OCI-LY1 (cell line): ENCODE results near the gene NCF2.

Source experiments
- CTCF ChIP-seq: fragments of 200-600 bp; sonication (generic), shearing (Covaris generic); IDR thresholded peaks from 2 replicates; pipeline ENCODE4 v1.5.1; 2017; ENCODE audit warnings: mild to moderate bottlenecking, antibody characterized with exemption, low read length, moderate library complexity, mixed read lengths
- EZH2 ChIP-seq: fragments of 200-600 bp; sonication (generic), shearing (Covaris generic); IDR thresholded peaks from 2 replicates; pipeline ENCODE4 v1.8.0; 2017; ENCODE audit warnings: borderline replicate concordance, mixed run types, mild to moderate bottlenecking, antibody characterized with exemption, low read length, moderate library complexity, mixed read lengths

DNA sequence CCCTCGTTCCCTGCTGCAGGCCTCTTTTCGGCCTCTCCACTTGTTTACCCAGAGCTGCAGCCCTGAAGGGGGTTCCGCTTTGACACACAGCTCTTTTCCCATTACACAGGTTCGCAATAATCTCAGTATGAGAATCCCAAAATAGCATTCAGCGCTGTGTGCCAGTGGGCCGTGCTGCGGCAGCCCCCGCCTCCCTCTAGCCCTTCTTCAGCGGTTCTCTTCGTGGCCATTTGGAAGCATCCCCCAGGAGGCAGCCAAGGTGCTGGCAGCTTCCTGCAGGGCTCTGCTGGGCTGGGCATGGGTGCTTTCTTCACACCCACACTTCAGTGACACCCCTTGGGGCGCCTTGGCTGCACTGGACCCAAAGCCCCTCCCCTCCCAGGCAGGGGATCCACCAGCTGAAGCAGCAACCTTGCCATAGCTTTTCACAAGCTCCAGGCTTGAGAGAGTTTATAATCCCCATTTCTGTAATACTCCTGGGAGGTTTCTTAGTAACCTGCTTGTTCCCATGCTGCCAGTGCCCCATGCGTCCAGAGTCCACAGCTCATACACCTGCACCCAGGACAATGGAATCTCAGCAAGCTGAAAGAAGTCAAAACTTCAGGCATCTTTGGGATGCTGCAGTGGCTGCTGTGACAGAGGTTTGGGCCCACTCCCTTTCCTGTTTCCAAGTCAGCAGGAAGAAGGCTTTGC, 8.1 kb downstream of the NCF2 start:
- no peak for TF ChIP-seq CTCF
- TF ChIP-seq EZH2, result no peak
